Heart right ventricle (tissue), 16 donors: ENCODE data around the gene MIS12. TPM values are rescaled to one million over a fixed set of nuclear protein-coding genes. Genes with fewer than 3 reads are reported as not detected.

Source experiments
- ATAC-seq, 8 donors: fragments of 200-7000 bp; cut with Tn5 transposase; one replicate each; pipeline ENCODE4 v1.9.1; 2020; ENCODE audit warnings: mild to moderate bottlenecking in 8 of 8, moderate library complexity in 8 of 8, moderate number of reproducible peaks in 1 of 8
- DNase-seq, 2 donors: peaks; one replicate each; pipeline ENCODE4 v3.0.0-alpha.2; 2020
- H3K27ac ChIP-seq, 10 donors: fragments of 200-600 bp; sonication (generic) in 2 of 10; one replicate each; pipeline versions ENCODE4 v1.5.0 to v1.8.0; 2020 to 2022; ENCODE audit warnings: mild to moderate bottlenecking in 3 of 10
- H3K27me3 ChIP-seq, 7 donors: fragments of 200-600 bp; one replicate each; pipeline ENCODE4 v1.8.0; 2021 to 2022; ENCODE audit warnings: mild to moderate bottlenecking in 2 of 7
- H3K36me3 ChIP-seq, 9 donors: fragments of 200-600 bp; sonication (generic) in 1 of 9; one replicate each; pipeline versions ENCODE4 v1.5.0 to v1.8.0; 2020 to 2022; ENCODE audit warnings: mild to moderate bottlenecking in 2 of 9
- H3K4me1 ChIP-seq, 9 donors: fragments of 200-600 bp; sonication (generic) in 1 of 9; one replicate each; pipeline versions ENCODE4 v1.5.0 to v1.8.0; 2020 to 2022; ENCODE audit warnings: mild to moderate bottlenecking in 4 of 9
- H3K4me3 ChIP-seq, 10 donors: fragments of 200-600 bp; sonication (generic) in 2 of 10; one replicate each; pipeline versions ENCODE4 v1.5.0 to v1.8.0; 2020 to 2022; ENCODE audit warnings: mild to moderate bottlenecking in 7 of 10, moderate library complexity in 2 of 10
- H3K9me3 ChIP-seq, 11 donors: fragments of 200-600 bp in 10 of 11; sonication (generic) in 2 of 11; one replicate each; pipeline versions ENCODE4 v1.5.0 to v1.8.0; 2013 to 2022; ENCODE audit warnings: mild to moderate bottlenecking in 2 of 11, control low read depth in 1 of 11, moderate library complexity in 1 of 11
- WGBS, 2 donors: extraction: QIAGEN DNeasy Blood & Tissue Kit; methylation state at CpG; one replicate each; pipeline ENCODE4 v1.1.7; 2013; ENCODE audit warnings: inconsistent platforms in 1 of 2; 5-methylcytosine and 5-hydroxymethylcytosine counted together
- intact Hi-C, 10 donors: fragments of 100-400 bp; cut with DNase I; formaldehyde crosslinking; loops; one replicate each; pipeline versions ENCODE4 v1.11.1 to v1.14.2; 2022
- long read RNA-seq, 3 donors: library from polyadenylated mRNA; unstranded; transcript quantifications; one replicate each; pipeline ENCODE4 v2.0.0, GENCODE V29; 2020 to 2021
- polyA plus RNA-seq, 2 donors: library from polyadenylated mRNA; stranded (reverse); fragments of 200-250 nt; gene quantifications; one replicate each; pipeline ENCODE4 v1.2.3, GENCODE V29; 2013
- total RNA-seq, 10 donors: library from RNA; stranded (reverse); fragmentation: NEBNext Ultra II Directional in 3 of 10; extraction: Animal tissue kit (Norgen Biotek cat#: 25700) in 3 of 10; gene quantifications; one replicate each; pipeline versions ENCODE4 v1.2.1 to v1.2.4, GENCODE V29; 2021 to 2023
- TF ChIP-seq, protein P1 (sequence below), 9 donors: fragments of 200-600 bp; sonication (generic) in 2 of 9; IDR thresholded peaks; one replicate each; pipeline versions ENCODE4 v1.5.0 to v1.8.0; 2021 to 2022; ENCODE audit warnings: antibody characterized with exemption in 9 of 9, mild to moderate bottlenecking in 5 of 9, moderate library complexity in 1 of 9
- donor health status: Arrhythmogenic right ventricular cardiomyopathy.
- donor health status: ischemic (EF 13 %, LVEDD 7.1; RV severe dilation, severe dysfunction).
- donor health status: healthy with polysubstance abuse.
- donor health status: DM: no; HTN: yes; CAD: no.
- donor health status: DM: no; HTN: no; CAD: no.
- donor health status: ischemic (EF 25% LVEDD 6.9; RV normal size, moderate dysfunction).
- donor health status: ischemic (EF 25% LVEDD 5.7; RV mildly dilated, moderate dysfunction).
- donor health status: healthy.
- donor health status: DM: yes; HTN: yes; CAD: no.
- donor health status: Ischemic cardiomyopathy.
- donor health status: ischemic (EF 35%, LVEDD 5.7; RV mildly dilated, moderate dysfunction).
- donor health status: nonischemic (EF 11% LVEDD 7.7; RV severe dilation, severe dysfunction).
- donor health status: DM: yes; HTN: yes; CAD: no.
- donor health status: PGD.
- donor health status: ischemic (EF 29% LVEDD 5.4; RV normal size, mild dysfunction).
- donor health status: nonischemic (EF 23%, LVEDD 6.1; RV moderate dilation, normal function).

Gene MIS12, protein sequence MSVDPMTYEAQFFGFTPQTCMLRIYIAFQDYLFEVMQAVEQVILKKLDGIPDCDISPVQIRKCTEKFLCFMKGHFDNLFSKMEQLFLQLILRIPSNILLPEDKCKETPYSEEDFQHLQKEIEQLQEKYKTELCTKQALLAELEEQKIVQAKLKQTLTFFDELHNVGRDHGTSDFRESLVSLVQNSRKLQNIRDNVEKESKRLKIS
- total RNA-seq (10 to 100 TPM in 3 of 10 donors, 1 to 10 TPM in 7; 6.6 to 13.2 (median 9.4) TPM), polyA plus RNA-seq (10 to 100 TPM in 1 of 2 donors, 1 to 10 TPM in 1; 9.5 to 13.0 TPM)
- long read RNA-seq, donor 1, transcript MIS12-202 (2 exons, 2,204 nt) = major isoform, 6 of 12 reads
- long read RNA-seq, donor 1, partial matches to known transcripts = 0 of 12 reads
- long read RNA-seq, donor 1, other reads (novel, unspliced or antisense) = 2 of 12 reads
- long read RNA-seq, donor 2, partial matches to known transcripts = 2 of 7 reads
- long read RNA-seq, donor 2, other reads (novel, unspliced or antisense) = 3 of 7 reads
- long read RNA-seq, donor 3, transcript MIS12-202 (2 exons, 2,204 nt) = major isoform, 19 of 27 reads
- long read RNA-seq, donor 3, partial matches to known transcripts = 3 of 27 reads
- long read RNA-seq, donor 3, other reads (novel, unspliced or antisense) = 3 of 27 reads

DNA sequence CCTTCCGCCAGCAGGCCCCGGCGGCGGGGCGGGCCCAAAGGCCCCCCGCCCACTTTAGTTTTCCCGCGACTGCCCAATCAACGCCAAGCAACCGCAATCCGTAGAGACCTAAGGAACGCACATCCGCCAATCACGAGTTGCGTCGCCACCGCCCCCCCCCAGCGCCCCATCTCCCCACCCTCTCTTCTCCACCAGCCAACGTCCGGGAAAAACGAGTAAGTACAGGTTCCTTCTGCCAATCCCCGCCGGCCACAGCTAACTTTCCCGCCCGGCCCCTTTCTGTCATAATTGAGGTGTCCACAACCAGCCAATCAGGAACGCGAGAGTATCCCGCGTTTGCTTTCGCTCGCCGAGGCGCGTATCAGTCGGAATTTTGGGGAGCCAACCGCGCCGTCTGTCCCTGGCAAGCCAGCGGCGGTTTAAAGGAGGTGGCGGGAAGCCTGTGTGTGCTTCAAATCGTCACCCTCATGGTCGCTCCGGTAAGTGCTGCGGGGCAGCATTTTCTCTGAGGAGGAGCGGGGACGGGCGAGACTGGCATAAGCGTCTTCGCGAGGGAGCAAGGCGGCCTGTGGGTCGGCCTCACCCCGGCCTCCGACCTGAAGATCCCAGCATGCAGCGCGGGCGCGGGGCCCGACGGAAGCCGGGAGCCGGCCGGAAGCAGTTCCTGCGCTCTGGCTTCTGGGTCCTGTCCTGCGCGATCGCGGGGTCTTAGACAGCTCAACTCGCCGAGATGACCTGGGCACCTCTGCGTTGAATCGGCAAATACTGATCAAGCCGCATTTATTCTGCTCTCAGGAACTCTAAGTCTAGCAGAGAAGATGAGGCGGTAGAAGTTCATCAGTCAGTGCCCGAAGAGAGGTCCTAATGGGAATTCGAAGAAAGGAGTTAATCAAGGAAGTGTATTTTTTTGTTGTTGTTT, at the start of gene MIS12:
TSS of gene MIS12 (plus strand) at position 361 of the 919 bp plus-strand sequence. CDS start 2,297 bp downstream, outside the sequence.
- Histone ChIP-seq H3K27me3 (no peaks in the 10 kb centered on the region), H3K36me3 (peaks cover 0 to 67% (median 23%) of the 10 kb centered on the region in 9 donors), H3K9me3 (no peaks in the 10 kb centered on the region), H3K27ac (peak within 1 kb of the TSS; percentile 97 to 100 (median 100)), H3K4me3 (peak within 1 kb of the TSS; percentile 65 to 96 (median 87)), H3K4me1 (peaks cover 4 to 42% (median 31%) of the 10 kb centered on the region in 9 donors)
- intact Hi-C loops = loop anchor here in 1 of 10 donors (2.0 kb wide), 1 partner anchor 68 kb away; the partner anchor contains the start of gene NUP88
- TF ChIP-seq, protein P1, sequence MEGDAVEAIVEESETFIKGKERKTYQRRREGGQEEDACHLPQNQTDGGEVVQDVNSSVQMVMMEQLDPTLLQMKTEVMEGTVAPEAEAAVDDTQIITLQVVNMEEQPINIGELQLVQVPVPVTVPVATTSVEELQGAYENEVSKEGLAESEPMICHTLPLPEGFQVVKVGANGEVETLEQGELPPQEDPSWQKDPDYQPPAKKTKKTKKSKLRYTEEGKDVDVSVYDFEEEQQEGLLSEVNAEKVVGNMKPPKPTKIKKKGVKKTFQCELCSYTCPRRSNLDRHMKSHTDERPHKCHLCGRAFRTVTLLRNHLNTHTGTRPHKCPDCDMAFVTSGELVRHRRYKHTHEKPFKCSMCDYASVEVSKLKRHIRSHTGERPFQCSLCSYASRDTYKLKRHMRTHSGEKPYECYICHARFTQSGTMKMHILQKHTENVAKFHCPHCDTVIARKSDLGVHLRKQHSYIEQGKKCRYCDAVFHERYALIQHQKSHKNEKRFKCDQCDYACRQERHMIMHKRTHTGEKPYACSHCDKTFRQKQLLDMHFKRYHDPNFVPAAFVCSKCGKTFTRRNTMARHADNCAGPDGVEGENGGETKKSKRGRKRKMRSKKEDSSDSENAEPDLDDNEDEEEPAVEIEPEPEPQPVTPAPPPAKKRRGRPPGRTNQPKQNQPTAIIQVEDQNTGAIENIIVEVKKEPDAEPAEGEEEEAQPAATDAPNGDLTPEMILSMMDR (IDR thresholded peaks at IDR 0.05) = no peak
- DNase-seq = peak; percentile 93 to 99
- WGBS, 2 donors = 0 to 1% methylated on average over 75 to 77 of the region's 77 CpGs
- ATAC-seq = peak; percentile 95 to 99 (median 97)

DNA sequence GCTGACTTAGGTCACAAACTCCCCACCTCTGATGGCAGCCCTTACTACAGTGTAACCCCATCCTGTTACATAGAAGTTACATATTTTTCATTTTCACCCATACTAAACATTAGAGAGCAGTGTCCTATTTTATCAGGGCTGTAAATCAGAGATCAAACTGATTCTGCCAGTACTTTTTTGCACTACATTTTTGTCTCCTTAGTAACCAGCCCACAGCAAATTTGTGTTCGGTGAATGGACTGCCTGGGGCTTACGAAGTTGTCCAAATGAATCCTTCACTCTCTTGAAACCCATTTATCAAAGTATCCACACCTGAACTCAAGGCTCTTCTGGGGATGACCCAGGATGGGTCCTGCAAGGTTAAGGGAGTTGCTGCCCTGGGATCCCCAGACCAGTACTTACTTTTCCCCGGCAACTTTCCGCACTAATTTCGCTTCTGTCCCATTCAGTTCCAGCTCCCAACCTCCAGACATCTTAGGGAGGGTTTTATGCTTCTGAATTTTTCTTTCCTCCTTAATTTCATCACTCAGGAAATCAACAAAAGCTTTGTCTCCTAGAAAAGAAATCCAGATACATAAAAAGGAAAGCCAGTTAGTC, 48.5 kb upstream of the MIS12 start:
- Histone ChIP-seq H3K4me3 (peak overlapping the region in 9 of 10 donors; percentile 68 to 97 (median 82)), H3K36me3 (peaks cover 0 to 70% (median 24%) of the 10 kb centered on the region in 9 donors), H3K27me3 (no peaks in the 10 kb centered on the region), H3K27ac (peak overlapping the region in 5 of 10 donors; percentile 75 to 88 (median 82)), H3K4me1 (peaks cover 5 to 35% (median 24%) of the 10 kb centered on the region in 9 donors), H3K9me3 (no peaks in the 10 kb centered on the region)
- intact Hi-C loops = loop anchor here in 4 of 10 donors (2.0 to 10.0 kb wide), 3 partner anchors 189 to 193 kb away; no protein-coding TSS in a partner anchor
- no peak for DNase-seq
- TF ChIP-seq, protein P1 (IDR thresholded peaks at IDR 0.05) = no peak
- WGBS, 2 donors = 61 to 64% methylated on average over 5 of the region's 5 CpGs
- no peak for ATAC-seq

DNA sequence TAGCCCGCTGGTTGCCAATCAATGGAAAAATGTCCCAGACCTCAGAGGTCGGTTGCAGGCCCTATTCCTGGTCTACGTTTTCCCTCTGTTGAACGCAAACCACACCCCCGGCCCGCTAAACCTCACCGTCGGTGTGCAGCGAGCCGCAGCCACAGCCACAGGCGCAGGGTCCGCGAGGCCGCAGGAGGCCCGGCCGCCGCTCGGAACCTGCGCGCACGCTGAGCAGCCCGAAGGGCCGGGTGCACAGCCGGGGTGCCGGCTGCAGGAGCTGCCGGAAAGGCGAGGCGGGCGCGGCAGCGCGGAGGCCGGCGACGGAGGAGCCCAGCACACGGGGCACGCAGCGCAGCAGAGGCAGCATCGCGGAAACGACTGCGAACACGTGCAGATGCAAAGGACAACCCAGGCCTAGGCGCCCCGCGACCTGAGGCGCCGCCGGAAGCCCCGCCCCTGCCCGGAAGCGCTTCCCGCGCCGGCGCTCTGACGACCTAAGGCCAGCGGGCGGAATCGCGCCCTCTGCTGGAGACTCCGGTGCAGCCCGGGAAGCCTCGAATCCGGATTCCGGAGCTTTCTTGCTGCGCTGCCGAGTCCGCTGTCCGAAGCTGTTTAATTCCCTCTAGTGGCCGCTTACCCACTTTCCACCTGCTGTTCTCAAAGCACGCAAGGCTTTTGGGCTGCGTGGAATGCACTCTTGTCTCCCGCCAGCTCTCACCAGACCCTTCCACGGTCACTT, 47.5 kb upstream of the MIS12 start, which contains the start of gene C1QBP:
TSS of gene C1QBP (minus strand) at position 440 of the 730 bp plus-strand sequence. CDS start at position 358, 82 bp downstream.
- 0% methylated on average over 75 of the region's 75 CpGs for WGBS, 2 donors
- no peaks in the 10 kb centered on the region for H3K27me3 ChIP-seq
- intact Hi-C loops = loop anchor here in 4 of 10 donors (2.0 to 10.0 kb wide), 3 partner anchors 190 to 194 kb away; no protein-coding TSS in a partner anchor
- peaks cover 5 to 30% (median 20%) of the 10 kb centered on the region in 9 donors for H3K4me1 ChIP-seq
- DNase-seq (peak; percentile 92 to 93), ATAC-seq (peak; percentile 96 to 98 (median 97))
- H3K4me3 ChIP-seq = peak within 1 kb of the TSS; percentile 56 to 97 (median 81)
- TF ChIP-seq, protein P1 (IDR thresholded peaks at IDR 0.05) = peak; percentile 99 to 100 (median 100)
- peak within 1 kb of the TSS in 9 of 10 donors; percentile 72 to 91 (median 82) for H3K27ac ChIP-seq
- peaks cover 0 to 68% (median 21%) of the 10 kb centered on the region in 9 donors for H3K36me3 ChIP-seq
- no peaks in the 10 kb centered on the region for H3K9me3 ChIP-seq
